A549 treated with GW870086 at 1 μM for 4 hours (cell line): ENCODE measurements around the gene PRAF2. TPM values are rescaled to one million over a fixed set of nuclear protein-coding genes. Genes with fewer than 3 reads are reported as not detected.

Experiments used
- total RNA-seq: library from RNA; stranded (reverse); fragments of 200-300 nt; extraction: Qiagen RNA extraction; gene quantifications from 5 replicates; pipeline ENCODE4 v1.2.3, GENCODE V29; 2022; ENCODE audit warnings: low read depth

Gene PRAF2
- total RNA-seq, result 37.2 to 44.9 TPM (median 40.9 TPM) in 5 replicates

GRCh38 chrX:49073601-49074575, at the start of gene PRAF2:
TSS of gene PRAF2 (minus strand) at chrX:49074002. CDS start at chrX:49073987, 15 bp downstream.

GRCh38 chrX:49079489-49080428, 6.0 kb upstream of the PRAF2 start, which contains the start of gene WDR45:
TSS of gene WDR45 (minus strand) at chrX:49079887. CDS start at chrX:49078095, 1,792 bp downstream.

GRCh38 chrX:49058794-49059193, 15.0 kb downstream of the PRAF2 start, which contains the start of gene CCDC120:
TSS of gene CCDC120 (plus strand) at chrX:49058999. CDS start at chrX:49062042, 3,043 bp downstream.

GRCh38 chrX:49043220-49043986, 30.4 kb downstream of the PRAF2 start, which contains the start of gene TFE3:
TSS of gene TFE3 (minus strand) at chrX:49043357. CDS start at chrX:49043226, 131 bp downstream.

Other genes starting within 250 kb of the PRAF2 start
- gene ERAS, start 247.5 kb downstream of the PRAF2 start, total RNA-seq, result 0.20 TPM in 1 of 5 replicates, not detected in the others
- gene PCSK1N, start 238.4 kb downstream of the PRAF2 start, total RNA-seq, result 25.1 to 49.0 TPM (median 43.6 TPM) in 5 replicates
- gene TIMM17B, start 176.2 kb downstream of the PRAF2 start, total RNA-seq, result 90.7 to 108 TPM (median 98.6 TPM) in 5 replicates
- 88.0 to 104 TPM (median 92.5 TPM) in 5 replicates for gene PQBP1, start 176.1 kb downstream of the PRAF2 start, total RNA-seq
- gene SLC35A2, start 162.4 kb downstream of the PRAF2 start, total RNA-seq, result 52.9 to 70.1 TPM (median 68.5 TPM) in 5 replicates
- 8.4 to 10.8 TPM (median 10.3 TPM) in 5 replicates for gene PIM2, start 155.0 kb downstream of the PRAF2 start, total RNA-seq
- 55.5 to 63.8 TPM (median 61.3 TPM) in 5 replicates for gene OTUD5, start 116.4 kb downstream of the PRAF2 start, total RNA-seq
- 0.72 to 1.2 TPM (median 1.1 TPM) in 5 replicates for gene KCND1, start 102.2 kb downstream of the PRAF2 start, total RNA-seq
- gene GRIPAP1, start 71.7 kb downstream of the PRAF2 start, total RNA-seq, result 15.9 to 20.9 TPM (median 20.1 TPM) in 5 replicates
- gene TFE3, start 30.6 kb downstream of the PRAF2 start, total RNA-seq, result 39.9 to 51.9 TPM (median 50.8 TPM) in 5 replicates
- gene CCDC120, start 15.0 kb downstream of the PRAF2 start, total RNA-seq, result 2.6 to 4.0 TPM (median 3.2 TPM) in 5 replicates
- 48.8 to 57.2 TPM (median 52.2 TPM) in 5 replicates for gene WDR45, start 5.9 kb upstream of the PRAF2 start, total RNA-seq
- 20.9 to 25.2 TPM (median 24.4 TPM) in 5 replicates for gene GPKOW, start 49.7 kb upstream of the PRAF2 start, total RNA-seq
- gene MAGIX, start 88.8 kb upstream of the PRAF2 start, total RNA-seq, result 2.0 to 5.5 TPM (median 2.7 TPM) in 5 replicates
- gene PLP2, start 97.9 kb upstream of the PRAF2 start, total RNA-seq, result 339 to 456 TPM (median 423 TPM) in 5 replicates
- gene PRICKLE3, start 112.4 kb upstream of the PRAF2 start, total RNA-seq, result 12.3 to 18.6 TPM (median 17.4 TPM) in 5 replicates
- gene SYP, start 126.2 kb upstream of the PRAF2 start, total RNA-seq, result 2.7 to 3.5 TPM (median 3.0 TPM) in 5 replicates
- gene CACNA1F, start 159.3 kb upstream of the PRAF2 start, total RNA-seq, result not detected in 5 replicates
- gene CCDC22, start 161.5 kb upstream of the PRAF2 start, total RNA-seq, result 13.6 to 15.4 TPM (median 14.1 TPM) in 5 replicates
- 0.12 to 0.15 TPM (median 0.14 TPM) in 3 of 5 replicates, not detected in the others for gene FOXP3, start 190.7 kb upstream of the PRAF2 start, total RNA-seq
- 1.7 to 4.1 TPM (median 2.3 TPM) in 5 replicates for gene PPP1R3F, start 195.8 kb upstream of the PRAF2 start, total RNA-seq
- gene GAGE10, start 229.6 kb upstream of the PRAF2 start, total RNA-seq, result not detected in 5 replicates
- gene GAGE12J, start 248.0 kb upstream of the PRAF2 start, total RNA-seq, result not detected in 5 replicates